PC-3 (cell line): ENCODE results near the gene MTRF1.

Experiments
- CTCF ChIP-seq: fragments of 300-600 bp; sonication (generic); conservative IDR thresholded peaks from 2 replicates; pipeline ENCODE4 v1.5.1; 2017; ENCODE audit warnings: antibody characterized with exemption, low read depth, mild to moderate bottlenecking, low read length
- EZH2 ChIP-seq: fragments of 300-600 bp; sonication (generic); IDR thresholded peaks from one replicate; pipeline ENCODE4 v1.6.1; 2017; ENCODE audit warnings: antibody characterized with exemption, mild to moderate bottlenecking, low read length; ENCODE audit not compliant: unreplicated experiment
- EZH2phosphoT487 ChIP-seq: fragments of 300-600 bp; sonication (generic); IDR thresholded peaks from 2 replicates; pipeline ENCODE4 v1.6.1; 2018; ENCODE audit warnings: mild to moderate bottlenecking, antibody characterized with exemption, low read length, borderline replicate concordance

DNA sequence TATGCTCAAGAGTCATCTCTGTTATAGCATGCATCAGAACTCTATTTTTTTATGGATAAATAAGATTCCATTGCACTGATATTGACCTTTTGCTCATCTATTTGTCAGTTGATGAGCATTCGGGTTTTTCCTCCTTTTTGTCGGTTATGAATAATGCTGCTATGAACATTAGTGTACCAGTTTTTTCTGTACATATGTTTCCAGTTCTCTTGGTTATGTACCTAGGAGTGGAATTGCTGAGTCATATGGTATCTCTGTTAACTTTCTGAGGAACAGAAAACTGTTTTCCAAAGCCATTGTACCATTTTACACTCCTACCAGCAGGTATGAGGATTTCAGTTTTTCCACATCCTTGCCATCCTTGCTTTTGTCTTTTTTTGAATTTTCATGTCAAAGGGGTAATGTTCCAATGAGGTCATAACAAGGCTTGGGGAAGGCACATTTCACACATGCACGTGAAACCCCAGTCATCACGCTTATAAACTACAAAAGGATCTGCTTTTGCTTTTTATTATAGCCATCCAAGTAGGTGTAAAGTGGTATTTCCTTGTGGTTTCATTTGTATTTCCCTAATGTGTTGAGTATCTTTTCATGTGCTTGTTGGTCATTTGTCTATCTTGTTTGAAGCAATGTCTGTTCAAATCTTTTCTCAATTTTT is 83.7 kb downstream of the MTRF1 start:
- TF ChIP-seq CTCF (no peak), EZH2 (no peak), EZH2phosphoT487 (no peak)
